Fibroblast of upper back skin (primary cell): Measurements from ENCODE around the gene SYCE3.

Source experiments
- DNase-seq: peaks from one replicate; pipeline ENCODE4 v3.0.0-alpha.2; 2013

Gene SYCE3

GRCh38 chr22:50548040-50548920 is 14.4 kb downstream of the SYCE3 start:
- DNase-seq: no peak

- DNase-seq: no peak
Observed at GRCh38 chr22:50547263-50547985, 15.3 kb downstream of the SYCE3 start.

GRCh38 chr22:50546326-50547262 is 16.1 kb downstream of the SYCE3 start:
- no peak for DNase-seq

GRCh38 chr22:50545522-50546325 is 17.0 kb downstream of the SYCE3 start, which contains the start of gene KLHDC7B:
Gene KLHDC7B, plus strand, starts transcription at chr22:50545899. Its CDS starts 345 bp downstream, at chr22:50546244.
- peak; percentile 81 for DNase-seq

- no peak for DNase-seq
Observed at GRCh38 chr22:50544746-50545253, 17.9 kb downstream of the SYCE3 start.

- DNase-seq: peak; percentile 53
Observed at GRCh38 chr22:50544078-50544745, 18.5 kb downstream of the SYCE3 start.

GRCh38 chr22:50542416-50542927 is 20.2 kb downstream of the SYCE3 start:
- no peak for DNase-seq

- DNase-seq: peak; percentile 69
Observed at GRCh38 chr22:50541667-50542026, 21.1 kb downstream of the SYCE3 start.

GRCh38 chr22:50540381-50540780 is 22.3 kb downstream of the SYCE3 start:
- no peak for DNase-seq

GRCh38 chr22:50537765-50538164 is 25.0 kb downstream of the SYCE3 start:
- DNase-seq: no peak

- no peak for DNase-seq
Observed at GRCh38 chr22:50536226-50536625, 26.5 kb downstream of the SYCE3 start.

GRCh38 chr22:50535113-50535512 is 27.6 kb downstream of the SYCE3 start:
- no peak for DNase-seq

- DNase-seq: peak; percentile 57
Observed at GRCh38 chr22:50533856-50534711, 28.6 kb downstream of the SYCE3 start.

- DNase-seq: no peak
Observed at GRCh38 chr22:50532824-50533796, 29.6 kb downstream of the SYCE3 start.

- peak; percentile 38 for DNase-seq
Observed at GRCh38 chr22:50531962-50532674, 30.6 kb downstream of the SYCE3 start.

GRCh38 chr22:50531546-50531961 is 31.2 kb downstream of the SYCE3 start:
- no peak for DNase-seq

- peak; percentile 69 for DNase-seq
Observed at GRCh38 chr22:50530877-50531545, 31.7 kb downstream of the SYCE3 start.

GRCh38 chr22:50530580-50530876 is 32.2 kb downstream of the SYCE3 start:
- no peak for DNase-seq
